ENCODE results near the gene FOXO3. TPM values are rescaled to one million over a fixed set of nuclear protein-coding genes. Genes with fewer than 3 reads are reported as not detected.

The FOXO3 gene
- total RNA-seq, 1 donor from 2014 or later, result 9.0 TPM

GRCh38 chr6:108706649-108707048 lies 145.9 kb downstream of the FOXO3 start:
- intact Hi-C loops (cut with micrococcal nuclease), result no loop called here

- intact Hi-C loops (cut with micrococcal nuclease), result no loop called here
Measured at GRCh38 chr6:108707328-108707976, 146.7 kb downstream of the FOXO3 start.

- intact Hi-C loops (cut with micrococcal nuclease), result no loop called here
Measured at GRCh38 chr6:108710030-108710429, 149.3 kb downstream of the FOXO3 start.

- intact Hi-C loops (cut with micrococcal nuclease), result no loop called here
Measured at GRCh38 chr6:108710551-108710950, 149.8 kb downstream of the FOXO3 start.

DNA sequence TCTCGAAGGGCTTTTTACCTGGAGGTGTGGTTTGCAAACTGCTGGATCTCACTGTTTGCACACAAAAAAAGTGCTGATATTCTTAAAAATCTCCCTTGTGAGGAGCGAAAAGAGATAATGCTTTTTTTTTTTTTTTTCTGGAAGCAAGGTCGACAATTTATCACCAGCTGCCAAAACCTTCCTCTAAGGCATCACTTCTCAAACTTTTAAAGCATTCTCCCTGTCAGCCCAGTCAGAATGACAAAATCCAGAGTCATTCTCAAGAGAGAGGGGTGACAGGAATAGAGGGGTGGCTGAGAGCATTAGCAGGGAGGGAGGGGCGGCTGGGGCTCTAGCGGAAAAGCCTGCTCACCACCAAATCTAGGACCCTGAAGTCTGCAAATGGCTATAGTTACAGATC lies 150.4 kb downstream of the FOXO3 start:
- intact Hi-C loops (cut with micrococcal nuclease), result no loop called here

GRCh38 chr6:108711826-108712225 lies 151.1 kb downstream of the FOXO3 start:
- intact Hi-C loops (cut with micrococcal nuclease), result no loop called here

GRCh38 chr6:108712946-108713345 lies 152.2 kb downstream of the FOXO3 start:
- intact Hi-C loops (cut with micrococcal nuclease), result no loop called here

DNA sequence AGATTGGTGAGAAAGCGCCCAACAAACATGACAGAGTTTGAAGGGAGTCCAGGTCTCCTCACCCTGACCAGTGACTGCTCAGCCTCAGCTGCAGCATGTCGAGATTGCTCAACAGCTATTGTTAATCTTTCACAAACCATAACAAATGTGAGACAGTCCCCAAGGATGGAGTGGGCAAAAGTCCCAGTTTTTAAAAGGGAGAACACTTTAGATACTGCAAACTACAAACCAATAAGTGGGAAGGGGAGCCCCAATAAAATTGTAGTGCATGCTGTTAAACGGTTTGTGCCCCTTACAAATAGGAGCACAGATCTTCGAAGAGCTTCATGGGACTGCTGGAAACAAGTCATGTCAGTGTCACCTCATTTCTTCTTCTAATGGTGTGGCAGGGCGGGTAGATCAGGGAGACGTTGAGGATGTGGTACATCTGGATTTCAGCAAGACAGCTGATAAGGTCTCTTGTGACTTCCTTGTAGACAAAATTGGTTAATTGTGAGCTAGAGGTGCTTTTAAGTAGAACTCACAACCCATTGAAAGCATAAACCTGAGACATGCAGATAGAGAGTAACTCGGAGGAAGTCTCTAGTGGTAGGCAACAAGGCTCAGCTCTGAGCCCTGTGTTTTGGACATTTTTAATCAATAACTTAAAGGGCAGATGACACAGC lies 153.5 kb downstream of the FOXO3 start:
- intact Hi-C loops (cut with micrococcal nuclease), result no loop called here

DNA sequence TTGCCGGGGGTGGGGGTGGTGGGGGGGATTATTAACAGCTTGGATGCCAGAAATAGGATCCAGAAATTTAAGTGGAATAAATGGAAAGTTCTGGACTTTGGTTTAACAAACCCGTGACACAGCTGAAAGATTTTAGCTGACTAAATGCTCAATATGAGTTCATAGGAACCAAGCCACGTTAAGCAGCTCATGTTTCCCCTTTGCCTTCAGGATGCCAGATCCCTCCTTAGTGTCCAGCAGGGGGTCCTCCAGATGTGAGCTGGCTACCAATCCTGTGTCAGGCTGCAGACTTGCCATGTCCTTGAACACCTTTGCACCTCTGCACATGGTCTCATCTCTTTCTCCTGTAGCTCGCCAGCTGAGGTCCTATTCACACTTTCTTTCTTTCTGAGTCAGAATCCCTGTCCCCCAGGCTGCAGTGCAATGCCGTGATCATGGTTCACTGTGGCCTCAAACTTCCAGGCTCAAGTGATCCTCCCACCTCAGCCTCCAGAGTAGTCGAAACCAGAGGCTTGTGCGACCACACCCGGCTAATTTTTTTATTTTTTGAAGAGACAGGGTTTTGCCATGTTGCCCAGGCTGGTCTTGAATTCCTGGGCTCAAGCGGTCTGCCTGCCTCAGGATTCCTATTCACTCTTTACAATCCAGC lies 154.2 kb downstream of the FOXO3 start:
- intact Hi-C loops (cut with micrococcal nuclease), result no loop called here

DNA sequence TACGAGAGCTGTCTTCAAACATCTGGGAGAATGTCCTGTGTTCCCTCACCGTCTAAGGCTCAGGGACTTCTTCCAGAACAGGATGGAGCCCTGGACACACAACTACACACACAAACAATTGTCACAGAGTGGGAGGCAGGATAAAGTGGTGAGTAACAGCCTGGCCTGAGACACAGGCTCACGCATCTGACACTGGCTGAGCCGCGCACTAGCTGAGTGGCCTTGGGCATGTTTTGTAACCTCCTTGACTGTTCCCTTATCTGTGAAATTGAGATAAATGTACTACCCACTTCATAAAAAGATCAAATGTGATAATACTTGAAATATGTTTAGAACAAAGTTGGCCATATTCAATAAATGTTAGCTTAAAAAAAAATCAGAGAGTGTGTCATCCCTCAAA lies 155.1 kb downstream of the FOXO3 start:
- intact Hi-C loops (cut with micrococcal nuclease), result no loop called here

- intact Hi-C loops (cut with micrococcal nuclease), result no loop called here
Measured at GRCh38 chr6:108716801-108717791, 156.4 kb downstream of the FOXO3 start.

DNA sequence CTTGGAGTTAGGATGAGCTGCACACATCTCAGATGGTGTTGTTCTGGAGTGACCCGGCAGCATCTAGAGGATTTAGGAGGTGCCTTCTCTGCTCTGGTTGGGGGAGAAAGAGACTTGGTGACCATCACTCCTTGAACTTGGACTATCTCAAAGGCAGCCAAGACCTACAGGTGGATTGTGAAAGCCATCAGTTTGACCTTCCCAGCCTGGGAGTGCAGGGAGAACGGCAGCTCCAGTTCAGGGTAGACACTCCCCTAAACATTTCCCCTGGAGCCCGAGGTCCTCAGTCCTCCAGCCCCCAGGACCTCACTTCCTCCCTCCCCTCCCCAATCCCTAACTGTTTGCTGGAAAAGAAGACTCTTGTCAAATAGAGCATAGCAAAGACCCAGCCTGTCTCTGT lies 158.8 kb downstream of the FOXO3 start:
- intact Hi-C loops (cut with micrococcal nuclease), result no loop called here

DNA sequence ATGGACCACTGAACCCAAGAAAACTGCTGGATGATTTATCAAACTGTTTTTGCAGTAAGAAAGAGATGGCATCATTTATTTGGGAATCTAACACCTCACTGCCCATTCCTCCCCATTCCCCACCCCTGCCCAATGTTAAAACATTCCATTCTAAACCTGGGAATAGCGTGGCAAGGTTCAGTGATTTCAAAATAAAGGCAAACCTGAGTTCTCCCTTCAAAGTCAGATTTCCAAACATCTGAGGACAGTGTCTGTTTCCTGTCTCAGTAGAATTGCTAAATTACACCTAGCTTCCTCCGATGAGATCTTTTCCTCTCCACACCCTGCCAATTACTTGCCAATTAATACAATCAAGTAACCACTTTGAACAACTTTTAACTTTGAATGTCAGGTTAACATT lies 160.1 kb downstream of the FOXO3 start:
- intact Hi-C loops (cut with micrococcal nuclease), result no loop called here

GRCh38 chr6:108721286-108721685 lies 160.6 kb downstream of the FOXO3 start:
- intact Hi-C loops (cut with micrococcal nuclease), result no loop called here

GRCh38 chr6:108723594-108723993 lies 162.9 kb downstream of the FOXO3 start:
- intact Hi-C loops (cut with micrococcal nuclease), result no loop called here

- intact Hi-C loops (cut with micrococcal nuclease), result no loop called here
Measured at GRCh38 chr6:108726726-108727339, 166.1 kb downstream of the FOXO3 start.

- intact Hi-C loops (cut with micrococcal nuclease), result no loop called here
Measured at GRCh38 chr6:108727966-108728730, 167.4 kb downstream of the FOXO3 start.

DNA sequence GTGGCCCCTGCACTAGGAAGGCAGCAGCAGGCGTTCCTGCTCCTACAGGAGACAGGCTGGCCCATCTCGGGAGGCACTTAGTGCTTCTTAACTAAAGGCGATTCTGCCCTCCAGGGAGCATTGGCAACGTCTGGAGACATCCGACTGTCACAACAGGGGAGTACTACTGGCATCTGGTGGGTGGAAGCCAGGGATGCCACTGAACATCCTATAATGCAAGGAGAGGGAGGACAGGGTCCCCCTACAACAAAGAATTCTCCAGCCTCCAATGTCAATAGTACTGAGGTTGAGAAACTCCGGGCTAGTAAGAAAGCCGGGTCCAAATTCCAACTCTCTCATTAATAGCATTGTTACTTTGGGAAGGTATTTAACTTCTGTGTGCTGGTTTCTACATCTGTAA lies 168.1 kb downstream of the FOXO3 start:
- intact Hi-C loops (cut with micrococcal nuclease), result no loop called here

DNA sequence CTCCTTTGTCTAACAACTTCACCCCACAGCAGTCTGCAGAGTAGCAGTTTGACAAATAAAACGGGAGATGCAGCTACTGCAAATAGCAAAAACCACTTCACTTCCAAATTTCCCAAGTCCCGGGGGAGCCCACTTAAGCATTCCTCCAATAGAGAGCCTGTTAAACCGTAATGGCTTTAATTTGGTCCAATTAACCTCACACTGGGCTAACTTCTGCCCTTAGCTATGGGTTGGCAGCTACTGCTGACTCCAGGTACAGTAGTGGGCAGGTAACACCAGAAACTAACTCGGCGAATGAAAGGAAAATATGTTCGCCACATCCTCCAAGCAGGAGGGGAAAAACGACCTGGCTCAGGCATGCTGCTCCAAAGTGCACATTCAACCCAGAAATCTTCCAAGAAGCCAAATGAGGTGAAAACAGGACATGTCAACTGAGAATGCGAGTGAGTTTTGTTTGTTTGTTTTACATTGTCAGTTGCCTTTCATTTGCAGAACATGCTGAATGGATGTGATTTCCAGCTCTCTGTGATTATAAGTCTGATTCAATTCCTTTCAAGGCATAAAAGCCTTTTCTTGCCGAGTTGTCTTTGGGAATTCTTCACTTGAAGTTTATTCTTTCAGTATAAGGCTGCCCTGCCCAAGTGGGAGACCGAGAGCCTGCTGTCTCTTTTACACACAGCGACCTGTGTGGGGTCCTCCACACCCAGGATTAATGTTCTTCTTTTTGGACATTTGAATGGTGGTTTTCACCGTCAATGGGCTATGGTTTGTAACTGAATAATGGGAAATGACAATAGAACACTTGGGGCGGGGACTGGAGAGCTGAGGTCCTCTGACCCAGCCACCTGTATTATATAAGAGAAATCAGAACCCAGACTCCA lies 170.2 kb downstream of the FOXO3 start:
- intact Hi-C loops (cut with micrococcal nuclease), result no loop called here

All from T-helper 1 cell treated with Interleukin-12 subunit alpha and Interleukin-12 subunit beta and Interleukin-4 antibody, amounts not matched to agents 30 ng/mL and 1 ng/mL, for 36 hours (primary cell).